ENCODE results near the gene HSF5. TPM values are rescaled to one million over a fixed set of nuclear protein-coding genes. Genes with fewer than 3 reads are reported as not detected.

HSF5 gene, protein sequence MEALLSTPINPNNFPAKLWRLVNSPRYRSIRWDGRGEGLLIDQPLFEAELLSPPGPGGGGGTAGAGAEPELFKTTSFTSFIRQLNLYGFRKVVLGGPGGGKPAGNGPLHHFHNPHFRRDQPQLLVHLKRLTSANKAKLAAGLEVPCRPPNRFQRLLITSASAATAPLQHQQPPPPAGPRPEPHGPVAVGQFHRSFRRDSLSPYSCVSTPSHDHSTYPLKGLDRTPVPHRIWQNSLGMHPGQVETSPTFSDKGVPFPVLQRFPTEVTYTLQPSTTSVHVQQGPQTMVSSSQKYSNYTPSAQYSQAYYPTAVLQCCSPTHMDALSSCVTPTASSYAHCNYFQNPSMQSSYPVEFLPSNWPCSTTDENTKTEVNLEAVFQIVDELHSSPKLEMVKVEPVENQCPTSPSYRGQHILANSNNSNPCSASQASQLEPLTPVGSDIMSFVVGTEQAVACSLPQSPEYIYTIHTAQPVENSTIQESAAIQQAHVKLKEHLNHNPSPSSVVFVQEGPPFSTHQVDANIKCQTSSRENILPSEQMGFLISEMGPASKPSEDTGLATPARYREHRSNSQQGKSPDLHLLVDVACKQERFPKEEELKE
- not detected in 2 replicates for total RNA-seq

DNA sequence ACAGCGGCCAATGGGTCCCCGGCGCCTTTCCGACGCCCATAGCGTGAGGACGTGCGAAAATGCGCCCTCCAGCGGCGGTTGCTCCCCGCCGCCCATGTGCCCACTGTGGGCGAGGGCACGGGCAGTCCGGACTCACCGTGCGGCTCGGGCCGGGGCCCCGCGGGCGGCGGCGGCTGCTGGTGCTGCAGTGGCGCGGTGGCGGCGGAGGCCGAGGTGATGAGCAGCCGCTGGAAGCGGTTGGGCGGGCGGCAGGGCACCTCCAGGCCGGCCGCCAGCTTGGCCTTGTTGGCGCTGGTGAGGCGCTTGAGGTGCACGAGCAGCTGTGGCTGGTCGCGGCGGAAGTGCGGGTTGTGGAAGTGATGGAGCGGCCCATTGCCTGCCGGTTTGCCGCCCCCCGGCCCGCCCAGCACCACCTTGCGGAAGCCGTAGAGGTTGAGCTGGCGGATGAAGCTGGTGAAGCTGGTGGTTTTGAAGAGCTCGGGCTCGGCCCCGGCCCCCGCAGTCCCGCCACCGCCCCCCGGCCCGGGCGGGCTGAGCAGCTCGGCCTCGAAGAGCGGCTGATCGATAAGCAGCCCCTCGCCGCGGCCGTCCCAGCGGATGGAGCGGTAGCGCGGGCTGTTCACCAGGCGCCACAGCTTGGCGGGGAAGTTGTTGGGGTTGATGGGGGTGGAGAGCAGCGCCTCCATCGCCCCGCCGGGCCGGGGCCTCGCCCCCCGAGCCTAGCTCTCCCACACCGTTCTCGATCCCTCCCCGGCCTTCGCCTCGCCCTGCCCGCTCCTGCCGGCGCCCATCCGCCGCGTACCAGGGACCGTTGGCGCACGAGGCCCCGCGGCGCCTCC, at the start of gene HSF5:
Gene HSF5 (minus strand): TSS at position 820 of the 839 bp plus-strand sequence. CDS start 134 bp downstream, at position 686.

DNA sequence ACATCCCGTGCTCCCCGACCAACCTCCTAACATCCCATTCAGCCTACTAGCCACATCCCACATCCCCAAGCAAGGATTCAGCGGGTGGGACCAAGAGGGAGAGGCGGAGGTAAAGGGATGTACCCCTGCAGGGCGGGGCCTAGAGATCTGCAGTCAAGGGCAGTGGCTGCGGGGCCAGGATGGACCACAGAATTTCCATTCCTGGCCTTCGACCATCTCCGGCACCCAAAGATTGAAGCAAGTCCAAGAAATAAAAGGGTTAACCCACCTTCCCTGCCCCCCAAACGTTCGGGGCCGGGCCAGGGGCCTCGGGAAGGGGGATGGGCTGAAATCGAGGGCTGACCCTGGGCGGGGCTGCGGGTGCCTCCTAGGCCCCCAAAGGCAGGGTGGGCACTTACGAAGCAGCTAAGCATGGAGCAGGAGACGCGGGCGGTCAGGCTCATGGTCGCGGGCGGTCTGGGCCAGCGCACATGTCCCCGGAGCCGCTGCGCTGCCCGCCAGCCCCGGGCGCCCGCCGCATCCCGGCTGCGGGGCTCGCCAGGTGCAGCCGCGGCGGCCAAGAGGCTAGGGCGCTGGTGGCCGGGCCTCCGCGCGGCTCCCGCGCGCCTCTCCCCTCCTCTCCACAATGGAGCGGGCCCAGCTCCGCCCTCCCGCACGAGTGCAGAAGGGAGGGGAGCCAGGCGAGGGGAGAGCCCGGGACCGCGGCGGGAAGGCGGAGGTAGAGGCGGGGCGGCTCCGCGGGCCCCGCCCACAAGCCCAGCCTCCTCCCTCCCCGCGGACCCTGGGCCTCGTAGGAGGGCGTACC, 26.0 kb upstream of the HSF5 start, which contains the start of gene MTMR4:
Gene MTMR4 (minus strand): TSS at position 674 of the 805 bp plus-strand sequence. CDS start 231 bp downstream, at position 443.

DNA sequence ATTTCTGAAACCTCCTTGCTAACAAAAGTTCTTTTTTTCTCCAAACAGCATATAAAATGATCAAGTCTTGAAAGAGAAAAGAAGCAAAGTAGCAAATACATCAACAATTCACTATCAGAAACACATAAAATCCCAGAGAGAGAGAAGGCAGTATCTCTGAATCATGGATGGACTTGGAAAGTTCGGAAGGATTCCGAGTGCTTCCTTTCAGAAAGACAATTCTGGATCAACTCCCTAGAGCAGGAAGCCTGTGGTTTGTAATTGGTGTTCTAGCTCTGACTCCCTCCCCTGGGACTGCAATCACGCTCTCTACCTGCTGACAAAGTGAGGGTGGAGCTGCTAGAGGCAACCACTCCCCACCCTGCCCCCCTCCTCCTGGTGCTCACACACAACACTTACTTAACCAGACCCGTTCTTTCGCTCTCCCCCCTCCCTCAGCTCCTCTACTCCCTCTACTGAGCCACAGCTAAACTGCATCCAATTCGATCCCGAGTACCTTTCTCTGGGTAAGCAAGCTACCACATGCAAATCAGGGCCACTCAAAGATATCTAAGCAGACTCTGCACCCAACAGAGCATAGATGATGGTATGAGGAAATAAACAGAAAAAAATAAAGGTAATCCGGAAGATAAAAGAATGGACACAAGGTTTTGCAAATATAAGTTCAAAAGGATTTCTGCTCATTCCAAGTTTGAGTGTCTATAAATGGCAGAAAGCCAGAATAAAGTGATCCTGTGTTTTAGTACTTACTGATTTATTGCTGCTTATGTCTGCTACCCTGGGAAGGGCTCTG, 70.7 kb downstream of the HSF5 start, which contains the start of gene RNF43:
Gene RNF43 (minus strand): TSS at position 235 of the 793 bp plus-strand sequence. CDS start 1,957 bp downstream, outside the sequence.

Other genes with a start within 250 kb of the HSF5 start
- gene LPO, start 249.8 kb downstream of the HSF5 start, total RNA-seq: not detected in 2 replicates
- 0.09 and 0.47 TPM in 2 replicates for gene MPO, start 207.5 kb downstream of the HSF5 start, total RNA-seq
- 0.26 and 1.1 TPM in 2 replicates for gene TSPOAP1, start 159.6 kb downstream of the HSF5 start, total RNA-seq
- gene SUPT4H1, start 136.2 kb downstream of the HSF5 start, total RNA-seq: 42.9 and 50.0 TPM in 2 replicates
- gene RNF43, start 70.9 kb downstream of the HSF5 start, total RNA-seq: under 0.01 TPM in 1 of 2 replicates, not detected in the other
- 30.0 and 44.4 TPM in 2 replicates for gene MTMR4, start 26.2 kb upstream of the HSF5 start, total RNA-seq
- under 0.01 TPM in 2 replicates for gene TEX14, start 203.6 kb upstream of the HSF5 start, total RNA-seq
- 18.1 and 21.7 TPM in 2 replicates for gene RAD51C, start 204.2 kb upstream of the HSF5 start, total RNA-seq